ENCODE measurements around the gene ASTL. TPM values are rescaled to one million over a fixed set of nuclear protein-coding genes. Genes with fewer than 3 reads are reported as not detected.
"Not testable (repeated sequence)": the region's sequence is repeated elsewhere in the genome, so short reads cannot be mapped to it uniquely, and the experiment has no call there.

The ASTL gene
- total RNA-seq, 1 donor from 2014 or later: not detected

DNA sequence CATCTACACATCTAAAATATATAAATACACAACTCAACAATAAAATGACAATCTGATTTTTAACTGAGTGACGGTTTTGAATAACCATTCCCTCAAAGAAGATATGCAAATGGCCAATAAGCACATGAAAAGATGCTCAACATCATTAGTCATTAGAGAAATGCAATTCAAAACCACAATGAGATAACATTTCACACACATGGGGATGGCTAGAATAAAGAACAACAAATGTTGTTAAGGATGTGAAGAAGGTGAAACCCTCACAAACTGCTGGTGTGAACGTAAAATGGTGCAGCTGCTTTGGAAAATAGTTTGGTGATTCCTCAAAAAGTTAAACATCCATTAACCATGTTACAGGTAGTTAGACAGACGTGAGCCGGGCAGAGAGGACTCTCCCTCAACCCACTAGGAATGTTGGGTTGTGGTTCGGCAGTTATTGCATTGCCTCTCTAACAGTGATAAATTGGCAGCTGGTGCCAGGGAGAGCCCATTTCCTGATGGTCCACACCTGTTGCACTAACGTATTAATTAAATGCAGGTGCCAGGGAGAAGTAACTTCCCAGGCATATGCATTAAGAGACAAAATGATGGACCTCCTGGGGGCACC, 29.2 kb upstream of the ASTL start:
- no peaks in the 10 kb centered on the region for H3K36me3 Mint-ChIP-seq (ENCODE audit: low read depth, unreplicated experiment)
- DNase-seq (ENCODE audit: low spot score): no peak
- H3K27ac Mint-ChIP-seq (ENCODE audit: unreplicated experiment): no peak overlapping the region
- no peaks in the 10 kb centered on the region for H3K4me1 Mint-ChIP-seq (ENCODE audit: unreplicated experiment)
- H3K4me3 Mint-ChIP-seq (ENCODE audit: unreplicated experiment): no peak overlapping the region
- peaks cover 9% of the 10 kb centered on the region for H3K27me3 Mint-ChIP-seq (ENCODE audit: unreplicated experiment)
- no peaks in the 10 kb centered on the region for H3K9me3 Mint-ChIP-seq (ENCODE audit: unreplicated experiment)
- TF ChIP-seq, protein P1, sequence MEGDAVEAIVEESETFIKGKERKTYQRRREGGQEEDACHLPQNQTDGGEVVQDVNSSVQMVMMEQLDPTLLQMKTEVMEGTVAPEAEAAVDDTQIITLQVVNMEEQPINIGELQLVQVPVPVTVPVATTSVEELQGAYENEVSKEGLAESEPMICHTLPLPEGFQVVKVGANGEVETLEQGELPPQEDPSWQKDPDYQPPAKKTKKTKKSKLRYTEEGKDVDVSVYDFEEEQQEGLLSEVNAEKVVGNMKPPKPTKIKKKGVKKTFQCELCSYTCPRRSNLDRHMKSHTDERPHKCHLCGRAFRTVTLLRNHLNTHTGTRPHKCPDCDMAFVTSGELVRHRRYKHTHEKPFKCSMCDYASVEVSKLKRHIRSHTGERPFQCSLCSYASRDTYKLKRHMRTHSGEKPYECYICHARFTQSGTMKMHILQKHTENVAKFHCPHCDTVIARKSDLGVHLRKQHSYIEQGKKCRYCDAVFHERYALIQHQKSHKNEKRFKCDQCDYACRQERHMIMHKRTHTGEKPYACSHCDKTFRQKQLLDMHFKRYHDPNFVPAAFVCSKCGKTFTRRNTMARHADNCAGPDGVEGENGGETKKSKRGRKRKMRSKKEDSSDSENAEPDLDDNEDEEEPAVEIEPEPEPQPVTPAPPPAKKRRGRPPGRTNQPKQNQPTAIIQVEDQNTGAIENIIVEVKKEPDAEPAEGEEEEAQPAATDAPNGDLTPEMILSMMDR (IDR thresholded peaks at IDR 0.05; ENCODE audit: unreplicated experiment): no peak

DNA sequence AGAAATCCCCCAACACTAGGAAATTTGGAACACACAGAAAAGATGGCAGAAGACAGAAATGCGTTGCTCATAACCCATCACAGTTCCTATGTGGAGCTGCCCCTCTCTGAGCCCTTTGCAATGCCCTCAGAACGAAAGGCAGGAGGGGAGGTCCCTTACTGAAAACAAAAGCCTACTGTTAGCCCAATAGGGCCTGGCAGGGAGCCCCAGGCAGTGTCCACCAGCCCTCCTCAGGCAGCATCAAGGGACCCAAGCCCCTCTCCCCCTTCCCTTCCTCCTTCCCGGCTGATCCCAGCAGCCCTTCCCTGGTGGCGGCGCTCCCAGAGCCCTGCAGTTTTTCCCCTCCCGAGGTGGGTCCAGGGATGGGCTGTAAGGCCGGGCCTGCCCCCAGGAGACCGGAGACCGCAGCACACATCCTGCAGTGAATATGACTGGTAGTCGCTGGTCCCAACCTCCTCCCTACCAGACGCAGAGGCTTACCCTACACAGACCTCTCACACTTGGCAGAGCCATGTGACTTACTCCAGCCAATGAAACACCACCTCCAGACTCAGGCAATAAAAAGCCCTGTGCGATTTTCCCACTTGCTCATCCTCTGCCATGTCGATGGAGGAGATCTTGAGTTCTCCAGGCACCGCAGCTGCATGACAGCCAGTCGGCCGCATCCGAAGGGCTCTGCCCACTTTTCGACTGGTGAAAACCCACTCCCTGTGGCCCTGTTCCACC, 26.3 kb upstream of the ASTL start:
- Mint-ChIP-seq H3K27me3 (ENCODE audit: unreplicated experiment) (peaks cover 1% of the 10 kb centered on the region), H3K9me3 (ENCODE audit: unreplicated experiment) (no peaks in the 10 kb centered on the region), H3K4me3 (ENCODE audit: unreplicated experiment) (no peak overlapping the region), H3K4me1 (ENCODE audit: unreplicated experiment) (peaks cover 4% of the 10 kb centered on the region), H3K36me3 (ENCODE audit: low read depth, unreplicated experiment) (no peaks in the 10 kb centered on the region), H3K27ac (ENCODE audit: unreplicated experiment) (no peak overlapping the region)
- DNase-seq (ENCODE audit: low spot score): no peak
- TF ChIP-seq, protein P1 (IDR thresholded peaks at IDR 0.05; ENCODE audit: unreplicated experiment): no peak

DNA sequence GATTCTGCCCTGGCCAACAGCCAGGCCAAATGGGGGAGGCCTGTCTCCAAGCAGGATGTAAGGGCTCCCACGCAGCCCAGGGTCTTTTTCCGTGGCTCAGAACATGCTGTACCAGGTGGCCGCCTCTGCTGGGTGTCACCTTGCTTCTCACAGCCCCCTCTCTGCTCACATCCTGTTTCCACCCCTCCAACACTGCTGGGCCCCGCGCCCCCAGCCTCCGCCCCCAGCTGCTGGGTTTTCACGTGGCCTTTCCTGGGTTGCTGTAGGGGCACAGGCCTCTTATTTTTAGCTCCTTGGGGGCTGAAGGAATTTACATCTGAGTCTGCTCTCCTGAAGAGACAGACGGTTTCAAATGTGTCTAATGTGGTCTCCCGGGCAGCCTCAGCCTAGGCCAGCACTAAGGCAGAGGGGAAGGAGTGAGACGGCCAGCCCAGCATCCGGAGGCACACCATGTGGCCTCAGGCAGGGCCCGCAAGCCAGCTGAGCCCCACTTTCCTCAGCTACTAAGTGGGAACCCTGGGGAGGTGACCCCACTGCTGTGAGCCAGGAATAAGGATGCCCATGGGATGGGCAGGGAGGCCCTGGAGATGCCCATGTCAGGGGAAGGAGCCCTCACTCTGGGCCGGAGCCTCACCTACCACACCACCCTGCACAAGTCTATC, 25.6 kb upstream of the ASTL start:
- Mint-ChIP-seq H3K27ac (ENCODE audit: unreplicated experiment) (no peak overlapping the region), H3K36me3 (ENCODE audit: low read depth, unreplicated experiment) (no peaks in the 10 kb centered on the region), H3K27me3 (ENCODE audit: unreplicated experiment) (peaks cover 5% of the 10 kb centered on the region), H3K9me3 (ENCODE audit: unreplicated experiment) (no peaks in the 10 kb centered on the region), H3K4me3 (ENCODE audit: unreplicated experiment) (no peak overlapping the region), H3K4me1 (ENCODE audit: unreplicated experiment) (peaks cover 4% of the 10 kb centered on the region)
- TF ChIP-seq, protein P1 (IDR thresholded peaks at IDR 0.05; ENCODE audit: unreplicated experiment): no peak
- no peak for DNase-seq (ENCODE audit: low spot score)

DNA sequence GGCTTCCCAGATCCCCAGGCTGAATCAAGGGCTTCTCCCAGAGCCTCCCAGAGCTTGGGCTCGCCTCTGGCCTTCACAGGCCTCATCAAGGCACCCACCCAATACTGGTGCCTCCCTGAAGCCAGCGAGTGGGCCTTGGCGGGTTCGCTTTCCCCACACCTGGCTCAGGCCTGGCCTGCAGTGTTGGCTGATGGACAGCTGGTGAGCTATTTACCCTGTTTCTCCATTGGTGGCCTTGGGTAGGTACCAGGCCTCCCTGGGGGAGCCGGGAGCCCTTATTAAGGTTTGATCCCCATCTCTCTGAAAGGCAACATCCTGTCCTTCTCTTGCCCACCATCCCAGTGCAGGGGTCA, 25.1 kb upstream of the ASTL start:
- DNase-seq (ENCODE audit: low spot score): no peak
- Mint-ChIP-seq H3K9me3 (ENCODE audit: unreplicated experiment) (no peaks in the 10 kb centered on the region), H3K27me3 (ENCODE audit: unreplicated experiment) (peaks cover 5% of the 10 kb centered on the region), H3K4me3 (ENCODE audit: unreplicated experiment) (no peak overlapping the region), H3K27ac (ENCODE audit: unreplicated experiment) (no peak overlapping the region), H3K36me3 (ENCODE audit: low read depth, unreplicated experiment) (no peaks in the 10 kb centered on the region), H3K4me1 (ENCODE audit: unreplicated experiment) (peaks cover 4% of the 10 kb centered on the region)
- TF ChIP-seq, protein P1 (IDR thresholded peaks at IDR 0.05; ENCODE audit: unreplicated experiment): no peak

DNA sequence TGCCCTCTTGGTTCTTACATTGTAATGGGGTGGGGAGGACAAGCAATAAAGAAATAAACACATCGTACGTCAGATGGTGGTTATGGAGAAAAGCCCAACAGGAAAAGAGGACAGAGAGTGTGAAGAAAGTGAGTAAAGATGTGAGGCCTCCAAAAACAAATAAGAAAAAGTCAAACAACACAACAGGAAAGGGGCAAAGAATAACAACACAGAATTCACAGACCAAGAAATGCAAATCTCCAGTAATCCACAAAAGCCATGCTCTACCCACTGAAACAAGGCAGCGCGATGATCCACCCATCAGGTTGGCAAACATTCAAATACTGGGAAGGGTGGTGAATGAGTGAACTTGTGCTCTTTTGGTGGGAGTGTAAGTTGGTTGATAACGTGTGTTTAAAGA, 23.6 kb upstream of the ASTL start:
- TF ChIP-seq, protein P1 (IDR thresholded peaks at IDR 0.05; ENCODE audit: unreplicated experiment): no peak
- peaks cover 5% of the 10 kb centered on the region for H3K27me3 Mint-ChIP-seq (ENCODE audit: unreplicated experiment)
- no peak overlapping the region for H3K27ac Mint-ChIP-seq (ENCODE audit: unreplicated experiment)
- peaks cover 4% of the 10 kb centered on the region for H3K4me1 Mint-ChIP-seq (ENCODE audit: unreplicated experiment)
- no peak for DNase-seq (ENCODE audit: low spot score)
- H3K9me3 Mint-ChIP-seq (ENCODE audit: unreplicated experiment): no peaks in the 10 kb centered on the region
- H3K4me3 Mint-ChIP-seq (ENCODE audit: unreplicated experiment): no peak overlapping the region
- no peaks in the 10 kb centered on the region for H3K36me3 Mint-ChIP-seq (ENCODE audit: low read depth, unreplicated experiment)

DNA sequence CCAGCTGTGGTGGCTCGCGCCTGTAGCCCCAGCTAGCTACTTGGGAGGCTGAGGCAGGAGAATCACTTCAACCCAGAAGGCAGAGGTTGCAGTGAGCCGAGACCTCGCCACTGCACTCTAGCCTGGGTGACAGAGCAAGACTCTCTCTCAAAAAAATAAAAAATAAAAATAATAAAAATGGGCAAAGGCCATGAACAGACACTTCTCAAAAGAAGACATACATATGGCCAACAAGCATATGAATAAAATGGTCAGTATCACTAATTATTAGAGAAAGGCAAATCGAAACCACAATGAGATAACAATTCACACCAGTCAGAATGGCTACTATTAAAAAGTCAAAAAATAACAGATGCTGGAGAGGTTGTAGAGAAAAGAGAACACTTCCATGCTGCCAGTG, 22.1 kb upstream of the ASTL start:
- not testable (repeated sequence) for H3K9me3 Mint-ChIP-seq (ENCODE audit: unreplicated experiment); DNase-seq (ENCODE audit: low spot score); H3K4me1 Mint-ChIP-seq (ENCODE audit: unreplicated experiment); H3K27ac Mint-ChIP-seq (ENCODE audit: unreplicated experiment); H3K4me3 Mint-ChIP-seq (ENCODE audit: unreplicated experiment); H3K27me3 Mint-ChIP-seq (ENCODE audit: unreplicated experiment); H3K36me3 Mint-ChIP-seq (ENCODE audit: low read depth, unreplicated experiment)
